HL-60/S4 (cell line): ENCODE measurements around the gene SLC12A7.

Experiments
- in situ Hi-C: fragments of 300-500 bp; cut with MboI; formaldehyde crosslinking; loops from 2 replicates; pipeline ENCODE4 v1.14.3; 2022; ENCODE audit warnings: low sequenced_read_pairs

SLC12A7 gene

GRCh38 chr5:1013238-1013947 is 98.5 kb downstream of the SLC12A7 start:
- in situ Hi-C loops, result no loop called here

GRCh38 chr5:1012900-1013237 is 99.0 kb downstream of the SLC12A7 start:
- in situ Hi-C loops, result no loop called here

GRCh38 chr5:1012313-1012841 is 99.5 kb downstream of the SLC12A7 start:
- in situ Hi-C loops, result no loop called here

DNA sequence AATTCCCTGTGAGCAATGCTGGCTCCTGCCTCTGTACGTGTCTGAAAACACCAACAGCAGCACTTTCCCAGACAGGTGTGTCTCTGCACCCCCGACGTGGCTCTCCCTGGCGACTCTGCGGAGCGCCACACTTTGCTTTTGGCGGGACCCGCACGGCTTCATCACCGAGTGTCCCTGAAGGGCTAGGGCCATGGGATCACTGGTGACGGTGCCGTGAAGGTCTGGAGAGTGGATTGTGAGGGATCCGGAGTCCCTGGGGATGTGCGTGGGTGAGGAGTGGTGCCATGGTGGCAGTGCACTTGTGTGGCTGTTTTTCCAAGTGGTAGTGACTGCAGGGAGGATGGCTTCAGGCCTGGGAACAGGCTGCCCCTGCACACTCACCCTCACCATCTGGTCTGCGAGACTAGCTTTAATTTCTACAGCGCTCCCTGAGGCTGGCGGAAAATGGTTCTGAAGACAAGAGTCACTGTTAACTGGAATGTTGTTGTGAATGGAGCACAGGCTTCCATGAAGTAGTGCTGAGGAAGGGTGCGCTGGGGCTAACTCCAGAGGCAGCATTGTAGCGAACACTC is 100.0 kb downstream of the SLC12A7 start:
- in situ Hi-C loops, result no loop called here

- in situ Hi-C loops, result no loop called here
Observed at GRCh38 chr5:1011226-1011631, 100.6 kb downstream of the SLC12A7 start.

DNA sequence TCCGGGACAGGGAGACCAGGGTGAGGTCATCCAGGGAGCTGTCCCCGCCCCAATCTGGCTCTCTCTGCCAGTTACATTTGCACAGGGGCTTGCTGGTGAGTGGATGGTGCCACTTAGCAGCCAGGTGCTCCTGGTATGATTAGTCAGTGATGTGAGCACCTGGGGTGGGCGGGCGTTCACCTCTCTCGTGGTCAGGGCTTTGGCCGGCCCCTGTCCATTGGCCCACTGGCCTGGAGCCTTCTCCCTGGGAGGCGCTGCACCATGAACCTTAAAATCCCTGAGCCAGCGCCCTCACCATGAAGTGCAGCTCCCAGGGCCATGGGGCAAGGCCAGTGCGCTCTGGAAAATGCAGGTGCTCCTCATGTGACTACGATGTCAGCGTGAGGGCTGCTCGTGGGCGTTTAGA is 101.2 kb downstream of the SLC12A7 start:
- in situ Hi-C loops, result no loop called here

GRCh38 chr5:1010181-1010510 is 101.7 kb downstream of the SLC12A7 start:
- in situ Hi-C loops, result no loop called here

GRCh38 chr5:1009359-1010180 is 102.3 kb downstream of the SLC12A7 start:
- in situ Hi-C loops, result no loop called here

DNA sequence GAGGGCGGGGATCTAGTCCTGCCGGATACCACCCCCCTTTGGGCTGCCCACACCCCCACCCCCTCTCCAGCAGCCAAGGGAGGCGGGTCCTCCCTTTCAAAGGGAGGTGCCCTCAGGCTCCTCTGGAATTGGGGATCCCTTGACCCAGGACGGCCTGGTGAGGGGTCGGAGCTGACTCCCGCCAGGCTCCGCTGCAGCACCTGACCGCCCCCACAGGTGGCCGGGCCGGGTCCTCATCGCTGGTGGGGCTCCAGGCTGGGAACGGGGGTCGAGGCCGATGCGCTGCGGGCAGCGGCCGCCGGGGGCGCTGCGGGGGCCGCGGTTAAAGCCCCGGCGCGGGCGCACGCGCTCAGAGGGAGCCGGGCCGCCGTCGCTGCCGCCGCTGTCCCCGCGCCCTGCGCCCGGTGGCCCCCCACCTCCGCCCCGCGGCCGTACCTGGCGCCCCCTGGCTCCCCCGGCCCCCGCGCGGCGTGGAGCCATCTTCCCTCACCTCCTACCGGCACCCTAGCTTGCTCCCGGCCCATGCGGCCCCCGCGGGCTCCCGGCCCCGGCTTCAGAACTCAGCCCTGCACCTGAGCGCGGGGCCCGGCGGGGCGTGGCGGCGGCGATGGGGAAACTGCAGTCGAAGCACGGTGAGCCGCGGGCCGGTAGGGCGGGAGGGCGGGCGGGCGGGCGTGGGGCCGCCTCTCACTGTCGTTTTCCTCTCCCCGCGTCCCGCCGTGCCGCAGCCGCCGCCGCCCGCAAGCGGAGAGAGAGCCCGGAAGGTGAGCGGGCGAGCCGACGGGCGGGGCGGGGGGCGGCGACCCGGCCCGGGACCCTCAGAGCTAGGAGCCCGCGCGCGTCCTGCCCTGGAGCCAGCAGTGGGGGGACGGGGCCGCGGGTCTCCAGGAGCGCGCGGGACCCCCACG is 103.2 kb downstream of the SLC12A7 start, which contains the start of gene NKD2:
Gene NKD2, plus strand, starts transcription at position 352 of the 908 bp plus-strand sequence. Its CDS starts 256 bp downstream, at position 608.
- in situ Hi-C loops, result no loop called here

DNA sequence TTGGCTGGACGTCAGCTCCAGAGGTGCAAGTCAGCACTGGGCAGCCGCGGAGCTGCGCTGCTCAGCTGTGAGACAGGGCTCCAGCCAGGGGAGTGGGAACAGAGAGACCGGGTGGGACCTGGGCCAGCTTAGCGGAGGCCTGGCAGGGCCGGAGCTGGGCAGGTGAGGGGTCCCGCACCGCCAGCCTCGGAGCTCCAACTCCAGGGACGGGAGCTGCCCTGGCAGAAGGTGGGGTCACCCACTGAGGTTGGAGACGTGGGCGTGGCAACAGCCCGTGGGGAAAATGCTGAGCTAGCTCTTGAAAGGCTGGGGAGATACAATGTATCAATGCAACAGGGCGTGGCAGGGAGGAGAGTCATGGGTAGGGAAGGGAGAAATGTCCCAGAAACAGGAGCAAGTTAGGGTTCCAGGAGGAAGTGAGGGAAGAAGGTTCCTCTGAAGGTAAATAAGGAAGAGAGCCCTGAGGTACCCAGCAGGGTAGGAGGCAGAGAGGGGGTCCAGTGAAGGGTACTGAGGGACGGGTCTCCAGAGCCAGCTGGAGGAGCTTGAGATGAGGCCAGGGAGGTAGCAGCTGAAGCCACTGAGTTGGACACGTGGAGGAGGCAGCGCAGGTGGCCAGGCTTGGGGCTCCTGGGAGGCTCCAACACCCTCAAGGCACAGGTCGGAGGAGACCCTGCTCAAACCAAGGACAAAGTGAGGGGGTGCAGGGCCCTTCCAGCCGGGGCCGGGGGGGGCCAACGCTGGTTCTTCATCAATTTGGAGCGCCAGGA is 104.0 kb downstream of the SLC12A7 start:
- in situ Hi-C loops, result no loop called here

DNA sequence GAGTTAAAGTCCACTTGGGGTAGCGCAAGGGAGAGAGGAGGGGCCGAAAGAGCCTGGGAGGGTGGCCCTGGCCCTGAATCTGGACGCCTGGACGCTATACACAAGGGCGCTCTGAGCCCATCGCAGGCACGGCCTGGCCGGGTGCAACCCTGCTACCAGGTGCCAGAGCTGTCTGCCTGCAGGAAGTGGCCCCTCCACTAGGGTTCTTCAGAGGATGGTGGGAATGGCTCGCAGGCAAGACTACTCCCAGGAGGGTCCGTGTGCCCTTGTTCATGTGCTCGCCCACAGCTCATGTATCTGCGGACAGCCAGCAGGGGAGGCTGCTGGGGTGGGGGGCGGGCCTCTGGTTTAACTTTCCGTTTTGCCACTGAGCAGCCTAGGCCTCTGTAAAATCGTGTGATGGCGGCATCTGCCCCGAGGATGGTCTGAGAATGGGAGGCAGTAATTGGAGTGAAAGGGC is 104.6 kb downstream of the SLC12A7 start:
- in situ Hi-C loops, result no loop called here

DNA sequence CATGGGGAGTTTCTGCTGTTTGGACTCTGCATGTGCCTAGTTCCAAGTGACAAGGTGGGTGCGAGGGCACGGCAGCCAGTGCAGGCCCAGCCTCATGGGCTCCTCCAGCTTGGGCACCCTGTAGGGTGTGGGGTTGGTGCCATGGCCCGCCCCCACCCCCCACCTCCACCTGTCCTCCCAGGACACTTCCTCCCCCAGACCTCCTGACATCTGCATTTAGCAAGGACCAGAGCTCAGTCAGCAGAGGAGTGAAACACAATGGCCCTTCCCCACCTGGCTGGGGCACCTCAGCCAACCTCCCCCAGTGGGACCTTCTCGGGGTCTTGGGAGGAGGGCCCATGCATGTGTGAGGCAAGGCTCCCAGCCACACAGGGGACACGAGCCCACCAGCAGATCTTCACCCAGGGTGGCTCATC is 105.2 kb downstream of the SLC12A7 start:
- in situ Hi-C loops, result no loop called here

DNA sequence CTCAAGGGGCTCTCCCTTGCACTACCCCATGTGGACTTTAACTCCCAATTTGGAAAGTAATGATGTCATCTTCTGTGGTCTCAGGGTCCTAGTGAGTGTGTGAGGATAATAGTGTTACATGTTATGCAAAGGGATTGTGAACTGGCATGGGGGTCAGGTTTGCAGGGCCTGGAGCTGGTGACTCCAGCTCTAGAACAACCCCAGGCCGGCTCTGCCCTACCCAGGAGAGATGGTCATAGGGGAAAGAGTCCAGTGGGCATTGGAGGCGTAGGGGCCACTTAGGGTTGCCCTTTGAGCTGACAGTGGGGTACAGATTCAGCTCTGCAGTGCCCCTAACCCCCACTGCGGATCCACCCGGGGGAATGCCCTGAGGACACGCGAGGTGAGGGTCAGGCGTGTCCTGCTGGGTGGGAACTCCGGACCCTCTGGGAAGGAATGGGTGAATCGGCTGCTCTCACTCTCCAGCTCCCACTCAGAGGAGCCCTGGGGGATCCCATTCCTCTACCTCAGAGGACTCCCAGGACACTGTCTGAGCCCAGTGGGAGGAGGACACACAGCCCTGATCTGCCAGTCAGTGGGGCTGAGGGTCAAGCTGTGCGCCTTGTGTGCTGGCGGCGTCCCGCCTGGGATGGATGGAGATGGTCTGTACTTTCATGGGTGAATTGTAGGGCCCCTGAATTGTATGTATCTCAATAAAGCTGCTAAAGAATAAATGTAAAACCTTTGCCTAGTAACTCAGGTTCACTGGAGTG is 105.8 kb downstream of the SLC12A7 start:
- in situ Hi-C loops, result no loop called here

DNA sequence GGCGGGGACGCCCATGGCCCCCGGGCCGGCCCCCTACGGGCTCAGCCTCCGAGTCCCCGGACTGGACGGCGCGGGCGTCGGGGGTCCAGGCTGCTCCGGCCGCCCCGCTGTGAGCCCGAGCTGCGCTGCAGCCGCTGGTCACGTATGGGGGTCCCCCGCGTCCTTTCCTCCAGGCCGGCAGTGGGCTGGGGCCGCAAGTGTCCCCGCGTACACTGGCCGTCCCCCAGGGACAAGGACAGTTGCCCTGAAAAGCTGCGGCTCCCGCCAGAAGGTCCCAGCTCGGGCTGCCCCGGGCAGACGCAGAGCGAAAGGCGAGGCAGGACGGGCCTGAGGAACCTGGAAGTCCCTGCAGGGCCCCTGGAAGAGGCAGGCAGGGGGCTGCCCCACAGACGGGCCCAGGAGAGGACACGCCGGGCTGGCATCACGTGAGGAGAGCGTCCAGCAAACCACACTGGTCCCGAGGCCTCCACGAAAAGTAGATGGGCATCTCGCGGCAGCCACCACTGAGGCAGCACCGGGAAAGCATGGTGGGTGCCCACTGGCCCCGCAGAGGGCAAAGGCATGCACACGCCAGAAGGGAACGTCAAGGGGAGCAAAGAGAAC is 106.5 kb downstream of the SLC12A7 start:
- in situ Hi-C loops, result no loop called here

DNA sequence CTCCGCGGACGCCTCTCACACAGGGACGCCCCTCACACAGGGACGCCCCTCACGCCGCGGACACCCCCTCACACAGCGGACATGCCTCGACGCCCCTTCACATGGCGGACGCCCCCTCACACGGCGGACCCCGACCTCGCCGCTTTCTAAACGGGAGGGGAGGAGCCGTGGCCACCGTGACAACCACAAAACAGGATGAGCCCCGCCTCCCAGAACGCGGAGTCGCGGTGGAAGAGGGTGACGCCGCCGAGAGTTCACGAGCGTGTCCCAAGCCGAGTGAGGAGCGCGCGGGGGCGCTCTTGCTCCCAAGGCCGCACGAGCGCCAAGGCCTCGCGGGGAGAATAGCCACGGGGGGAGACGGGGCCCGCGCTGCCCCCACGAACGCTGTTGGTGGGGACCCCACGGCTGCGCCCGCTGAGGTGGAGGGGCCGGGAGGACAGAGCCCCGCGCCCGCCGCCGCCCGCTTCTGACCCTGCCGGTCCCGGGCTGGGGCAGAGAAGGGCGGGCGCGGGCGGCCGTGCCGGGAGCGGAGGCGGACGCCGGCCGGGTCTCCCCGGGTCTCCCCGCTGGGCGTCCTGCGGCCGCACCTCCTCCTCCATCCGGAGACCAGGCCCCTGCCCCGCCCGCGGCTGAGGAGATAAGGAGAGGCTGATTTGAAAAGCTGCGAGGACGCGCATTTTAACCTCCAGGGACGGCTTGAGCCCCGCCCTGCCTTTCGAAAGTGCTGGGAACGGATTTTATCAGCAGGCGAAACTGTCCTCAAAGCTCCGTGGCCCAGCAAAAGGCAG is 107.2 kb downstream of the SLC12A7 start:
- in situ Hi-C loops, result no loop called here

DNA sequence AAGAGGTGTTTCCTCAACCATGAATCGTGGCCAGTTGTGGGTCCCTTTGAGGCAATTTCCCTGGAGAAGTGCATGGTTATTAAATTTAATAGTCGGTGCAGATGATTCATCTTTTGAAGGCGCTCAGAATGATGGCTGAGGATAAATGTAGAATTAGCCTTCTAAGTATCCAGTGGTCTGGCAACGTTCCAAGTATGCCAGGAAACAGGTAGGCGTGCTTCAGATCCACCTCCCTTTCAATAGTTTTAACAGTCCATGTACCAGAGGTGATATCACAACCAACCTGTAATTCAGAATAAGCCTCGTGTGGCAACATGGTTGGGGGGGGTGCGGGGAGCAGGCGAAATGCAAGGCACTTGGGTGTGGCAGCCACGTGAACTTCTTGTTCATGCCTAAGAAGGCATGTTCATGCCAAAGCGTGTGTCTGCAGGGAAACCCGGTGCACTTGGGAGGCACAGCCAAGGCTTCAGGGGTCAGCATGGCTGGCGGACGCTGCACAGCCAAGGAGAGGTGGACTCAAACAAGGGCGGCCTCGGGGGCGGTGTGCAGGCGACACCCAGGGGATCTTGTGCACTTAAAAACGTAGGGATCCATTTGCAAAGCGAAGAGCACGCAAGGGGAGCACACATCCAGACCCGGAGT is 108.4 kb downstream of the SLC12A7 start:
- in situ Hi-C loops, result no loop called here

- in situ Hi-C loops, result no loop called here
Observed at GRCh38 chr5:1002836-1003235, 109.0 kb downstream of the SLC12A7 start.

GRCh38 chr5:1002271-1002546 is 109.7 kb downstream of the SLC12A7 start:
- in situ Hi-C loops, result no loop called here
